ENCODE data around the gene MT1B. TPM values are rescaled to one million over a fixed set of nuclear protein-coding genes. Genes with fewer than 3 reads are reported as not detected.

MT1B gene
- total and polyA plus RNA-seq, 2 of the 13 experiments (the other 11 are each of a cell fraction or from before 2014, with no cell fraction given): 0.89 TPM; not detected in 1

GRCh38 chr16:56667581-56668571 is 16.2 kb downstream of the MT1B start, which contains the start of gene MT1G (continued):
- TF ChIP-seq, protein P1, sequence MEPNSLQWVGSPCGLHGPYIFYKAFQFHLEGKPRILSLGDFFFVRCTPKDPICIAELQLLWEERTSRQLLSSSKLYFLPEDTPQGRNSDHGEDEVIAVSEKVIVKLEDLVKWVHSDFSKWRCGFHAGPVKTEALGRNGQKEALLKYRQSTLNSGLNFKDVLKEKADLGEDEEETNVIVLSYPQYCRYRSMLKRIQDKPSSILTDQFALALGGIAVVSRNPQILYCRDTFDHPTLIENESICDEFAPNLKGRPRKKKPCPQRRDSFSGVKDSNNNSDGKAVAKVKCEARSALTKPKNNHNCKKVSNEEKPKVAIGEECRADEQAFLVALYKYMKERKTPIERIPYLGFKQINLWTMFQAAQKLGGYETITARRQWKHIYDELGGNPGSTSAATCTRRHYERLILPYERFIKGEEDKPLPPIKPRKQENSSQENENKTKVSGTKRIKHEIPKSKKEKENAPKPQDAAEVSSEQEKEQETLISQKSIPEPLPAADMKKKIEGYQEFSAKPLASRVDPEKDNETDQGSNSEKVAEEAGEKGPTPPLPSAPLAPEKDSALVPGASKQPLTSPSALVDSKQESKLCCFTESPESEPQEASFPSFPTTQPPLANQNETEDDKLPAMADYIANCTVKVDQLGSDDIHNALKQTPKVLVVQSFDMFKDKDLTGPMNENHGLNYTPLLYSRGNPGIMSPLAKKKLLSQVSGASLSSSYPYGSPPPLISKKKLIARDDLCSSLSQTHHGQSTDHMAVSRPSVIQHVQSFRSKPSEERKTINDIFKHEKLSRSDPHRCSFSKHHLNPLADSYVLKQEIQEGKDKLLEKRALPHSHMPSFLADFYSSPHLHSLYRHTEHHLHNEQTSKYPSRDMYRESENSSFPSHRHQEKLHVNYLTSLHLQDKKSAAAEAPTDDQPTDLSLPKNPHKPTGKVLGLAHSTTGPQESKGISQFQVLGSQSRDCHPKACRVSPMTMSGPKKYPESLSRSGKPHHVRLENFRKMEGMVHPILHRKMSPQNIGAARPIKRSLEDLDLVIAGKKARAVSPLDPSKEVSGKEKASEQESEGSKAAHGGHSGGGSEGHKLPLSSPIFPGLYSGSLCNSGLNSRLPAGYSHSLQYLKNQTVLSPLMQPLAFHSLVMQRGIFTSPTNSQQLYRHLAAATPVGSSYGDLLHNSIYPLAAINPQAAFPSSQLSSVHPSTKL (CRISPR knock-in tag; IDR thresholded peaks at IDR 0.05): peak; percentile 18; the same call in 1 of the 2 replicates
- TF ChIP-seq DR1 (CRISPR knock-in tag; IDR thresholded peaks at IDR 0.05): peak; percentile 55; the same call in 1 of the 2 replicates
- TF ChIP-seq RBFOX2 (IDR thresholded peaks at IDR 0.05; ENCODE audit: low read depth, low read length): peak; percentile 69
- TF ChIP-seq XRCC5 (optimal IDR thresholded peaks at IDR 0.05; ENCODE audit: low read length): peak; percentile 83
- 0 out of 2 replicates have a peak, but pooled peaks have one; percentile 9 for TF ChIP-seq PPARG (CRISPR knock-in tag; conservative IDR thresholded peaks at IDR 0.05)
- TF ChIP-seq ZBTB38 (CRISPR knock-in tag; IDR thresholded peaks at IDR 0.05): peak; percentile 60
- no peak; the same call in 1 of the 2 replicates for TF ChIP-seq ZNF629 (CRISPR knock-in tag; conservative IDR thresholded peaks at IDR 0.05)
- TF ChIP-seq ZNF546 (CRISPR knock-in tag; conservative IDR thresholded peaks at IDR 0.05): peak; percentile 57; the same call in 1 of the 2 replicates
- TF ChIP-seq DMAP1 (CRISPR knock-in tag; IDR thresholded peaks at IDR 0.05): peak; percentile 62
- peak; percentile 84; the same call in 1 of the 2 replicates for TF ChIP-seq MTF2 (CRISPR knock-in tag; IDR thresholded peaks at IDR 0.05; ENCODE audit: borderline replicate concordance)
- peak; percentile 50 for TF ChIP-seq NRL (CRISPR knock-in tag; IDR thresholded peaks at IDR 0.05; ENCODE audit: borderline replicate concordance)
- 0 out of 2 replicates have a peak, but pooled peaks have one; percentile 45 for TF ChIP-seq SNAI1 (CRISPR knock-in tag; IDR thresholded peaks at IDR 0.05; ENCODE audit: borderline replicate concordance)
- peak; percentile 69 for TF ChIP-seq SPEN (CRISPR knock-in tag; IDR thresholded peaks at IDR 0.05; ENCODE audit: low read depth)
- no peak; the same call in 1 of the 2 replicates for TF ChIP-seq ZNF788 (CRISPR knock-in tag; IDR thresholded peaks at IDR 0.05; ENCODE audit: borderline replicate concordance)
- 0 out of 2 replicates have a peak, but pooled peaks have one; percentile 31 for TF ChIP-seq HNRNPL (IDR thresholded peaks at IDR 0.05; ENCODE audit: low read depth, low read length)
- TF ChIP-seq NR2C2 (CRISPR knock-in tag; IDR thresholded peaks at IDR 0.05; ENCODE audit: borderline replicate concordance): no peak
- peak; percentile 73; the same call in 1 of the 2 replicates for TF ChIP-seq ZNF274 (CRISPR knock-in tag; IDR thresholded peaks at IDR 0.05)
- TF ChIP-seq ZBTB8A (CRISPR knock-in tag; IDR thresholded peaks at IDR 0.05; ENCODE audit: borderline replicate concordance, low read depth): peak; percentile 64; the same call in 1 of the 2 replicates
- TF ChIP-seq ERF (CRISPR knock-in tag; IDR thresholded peaks at IDR 0.05): peak; percentile 41
- TF ChIP-seq GLI4 (CRISPR knock-in tag; IDR thresholded peaks at IDR 0.05; ENCODE audit: borderline replicate concordance): no peak
- TF ChIP-seq HNF4G (IDR thresholded peaks at IDR 0.05; ENCODE audit: borderline replicate concordance, low read depth, low read length): peak; percentile 19; the same call in 1 of the 2 replicates
- 0 out of 2 replicates have a peak, but pooled peaks have one; percentile 43 for TF ChIP-seq HNF4G (CRISPR knock-in tag; IDR thresholded peaks at IDR 0.05; ENCODE audit: borderline replicate concordance, low read depth)
- TF ChIP-seq TBX2 (CRISPR knock-in tag; IDR thresholded peaks at IDR 0.05; ENCODE audit: borderline replicate concordance): peak; percentile 74; the same call in 1 of the 2 replicates
- TF ChIP-seq ZNF598 (CRISPR knock-in tag; IDR thresholded peaks at IDR 0.05; ENCODE audit: borderline replicate concordance): peak; percentile 91
- no peak for TF ChIP-seq TCF7L2 (IDR thresholded peaks at IDR 0.05; ENCODE audit: low read depth, low read length)
- peak; percentile 50; the same call in 1 of the 2 replicates for TF ChIP-seq ZNF768 (CRISPR knock-in tag; IDR thresholded peaks at IDR 0.05)
- TF ChIP-seq KDM6A (CRISPR knock-in tag; IDR thresholded peaks at IDR 0.05; ENCODE audit: low read depth): no peak
